Activated T-cell treated with anti-CD3 and anti-CD28 coated beads for 24 hours (primary cell): ENCODE data around the gene CARM1.
"Not testable (repeated sequence)": the region's sequence is repeated elsewhere in the genome, so short reads cannot be mapped to it uniquely, and the experiment has no call there.

ENCODE experiments used
- DNase-seq: peaks from one replicate; pipeline ENCODE4 v3.0.0-alpha.2; 2020; ENCODE audit warnings: low read depth

The CARM1 gene

GRCh38 chr19:10928563-10929401 is 57.4 kb downstream of the CARM1 start, which contains the start of the genes TIMM29 and YIPF2:
Gene TIMM29 (plus strand): TSS chr19:10928811. CDS start chr19:10928823, 12 bp downstream.
Gene YIPF2 (minus strand): TSS chr19:10928639. CDS start chr19:10928410, 229 bp downstream.
- DNase-seq = peak; percentile 95

DNA sequence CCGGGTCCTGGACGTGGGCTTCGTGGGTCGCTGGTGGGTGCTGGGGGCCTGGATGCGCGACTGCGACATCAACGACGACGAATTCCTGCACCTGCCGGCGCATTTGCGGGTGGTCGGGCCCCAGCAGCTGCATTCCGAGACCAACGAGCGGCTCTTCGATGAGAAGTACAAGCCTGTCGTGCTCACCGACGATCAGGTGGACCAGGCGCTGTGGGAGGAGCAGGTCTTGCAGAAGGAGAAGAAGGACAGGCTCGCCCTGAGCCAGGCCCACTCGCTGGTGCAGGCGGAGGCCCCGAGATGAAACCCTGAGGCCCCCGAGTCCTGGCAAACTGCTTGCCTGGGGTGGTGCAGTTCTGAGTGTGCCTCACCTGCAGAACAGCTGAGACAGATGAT is 58.0 kb downstream of the CARM1 start:
- DNase-seq = no peak

GRCh38 chr19:10935371-10936059 is 64.2 kb downstream of the CARM1 start:
- no peak for DNase-seq

DNA sequence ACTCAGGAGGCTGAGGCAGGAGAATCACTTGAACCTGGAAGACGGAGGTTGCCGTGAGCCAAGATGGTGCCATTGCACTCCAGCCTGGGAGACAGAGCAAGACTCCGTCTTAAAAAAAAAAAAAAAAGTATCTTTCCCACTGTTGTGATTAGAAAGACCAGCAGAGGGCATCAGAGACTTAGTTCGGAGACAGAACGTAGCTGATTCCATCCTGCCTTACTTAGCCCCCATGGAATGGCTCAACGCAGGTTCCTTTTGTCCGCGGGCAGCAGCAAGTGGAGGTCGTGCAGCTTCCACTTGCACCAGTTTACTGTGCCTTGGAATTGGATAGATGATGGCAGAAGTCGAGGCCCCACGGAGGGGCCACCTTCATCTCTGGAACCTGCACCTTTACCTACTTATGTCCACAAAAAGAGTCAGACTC is 65.3 kb downstream of the CARM1 start:
- no peak for DNase-seq

- not testable (repeated sequence) for DNase-seq
These were observed 70.3 kb downstream of the CARM1 start for GRCh38 chr19:10941649-10942048.

GRCh38 chr19:10943412-10943811 is 72.1 kb downstream of the CARM1 start:
- not testable (repeated sequence) for DNase-seq

DNA sequence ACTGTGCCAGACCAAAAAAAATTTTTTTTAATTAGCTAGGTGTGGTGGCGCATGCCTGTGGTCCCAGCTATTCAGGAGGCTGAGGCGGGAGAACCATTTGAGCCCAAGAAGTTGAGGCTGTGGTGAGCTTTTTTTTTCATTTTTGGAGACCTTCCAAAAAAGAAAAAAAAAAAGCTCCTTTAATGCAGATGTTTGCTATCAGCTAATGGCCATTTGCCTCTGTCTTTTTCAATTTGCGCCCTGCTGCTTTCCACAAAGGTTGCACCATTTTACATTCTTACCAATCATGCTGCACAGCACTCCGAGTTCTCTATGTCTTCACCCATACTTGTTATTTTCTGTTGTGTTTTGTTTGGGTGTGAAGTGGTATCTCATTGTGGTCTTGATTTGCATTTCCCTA is 73.9 kb downstream of the CARM1 start:
- no peak for DNase-seq

DNA sequence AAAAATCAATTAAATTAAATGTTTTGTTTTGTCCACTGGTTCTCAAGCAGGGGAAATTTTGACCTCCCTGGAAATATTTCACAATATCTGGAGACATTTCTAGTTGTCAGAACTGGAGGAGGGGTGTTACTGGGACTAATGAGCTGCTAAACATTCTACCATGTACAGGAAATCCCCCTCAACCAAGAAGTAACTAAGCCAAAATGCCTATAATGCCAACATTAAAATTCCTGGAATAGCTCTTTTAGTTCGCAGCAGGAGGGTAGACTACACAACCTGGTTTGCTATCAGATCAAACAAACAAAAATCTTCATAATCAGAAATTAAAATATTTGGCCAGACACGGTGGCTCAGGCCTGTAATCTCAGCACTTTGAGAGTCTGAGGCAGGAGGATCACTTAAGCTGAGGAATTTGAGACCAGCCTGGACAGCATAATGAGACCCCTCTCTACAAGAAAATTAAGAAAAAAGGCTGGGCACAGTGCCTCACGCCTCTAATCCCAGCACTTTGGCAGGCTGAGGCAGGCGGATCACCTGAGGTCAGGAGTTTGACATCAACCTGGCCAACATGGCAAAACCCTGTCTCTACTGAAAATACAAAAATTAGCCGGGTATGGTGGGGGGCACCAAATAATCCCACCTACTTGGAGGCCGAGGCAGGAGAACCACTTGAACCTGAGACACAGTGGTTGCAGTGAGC is 75.8 kb downstream of the CARM1 start:
- DNase-seq = no peak

DNA sequence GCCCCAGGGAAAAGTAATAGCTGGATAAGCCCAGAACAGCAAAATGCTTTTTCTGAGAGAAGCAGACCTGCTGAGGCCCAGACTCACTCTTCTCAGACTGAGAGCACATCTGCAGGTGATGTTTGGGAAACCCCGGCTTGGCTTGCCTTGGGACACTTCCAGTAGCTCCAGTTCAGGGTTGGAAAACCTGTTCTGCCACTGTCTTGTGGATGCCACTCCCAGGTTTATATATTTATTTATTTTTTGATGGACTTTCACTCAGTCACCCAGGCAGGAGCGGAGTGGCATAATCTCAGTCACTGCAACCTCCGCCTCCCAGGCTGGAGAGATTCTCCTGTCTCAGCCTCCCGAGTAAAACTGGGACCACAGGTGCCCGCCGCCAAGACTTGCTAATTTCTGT is 81.5 kb downstream of the CARM1 start:
- no peak for DNase-seq

GRCh38 chr19:10959277-10959968 is 88.1 kb downstream of the CARM1 start:
- DNase-seq = not testable (repeated sequence)

GRCh38 chr19:10960314-10961072 is 89.1 kb downstream of the CARM1 start, which contains the start of gene SMARCA4:
Gene SMARCA4 (plus strand): TSS chr19:10961030. CDS start chr19:10984152, 23,122 bp downstream.
- peak; percentile 97 for DNase-seq

- peak; percentile 26 for DNase-seq
These were observed 89.9 kb downstream of the CARM1 start for GRCh38 chr19:10961073-10961860.

DNA sequence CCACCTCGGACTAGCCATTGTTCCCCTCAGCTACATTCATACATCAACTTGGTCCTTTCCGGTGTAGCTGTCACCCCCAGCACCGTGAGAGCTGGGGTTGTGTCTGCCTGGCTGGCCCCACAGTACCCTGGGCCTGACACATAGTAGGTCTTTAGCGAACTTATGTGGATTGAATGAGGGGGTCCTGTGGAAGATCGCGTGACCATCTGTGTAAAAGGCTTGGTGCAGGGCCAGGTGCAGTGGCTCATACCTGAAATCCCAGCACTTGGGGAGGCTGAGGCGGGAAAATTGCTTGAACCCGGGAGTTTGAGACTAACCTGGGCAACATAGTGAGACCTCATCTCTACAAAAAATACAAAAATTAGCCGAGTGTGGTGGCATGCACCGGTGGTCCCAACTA is 91.5 kb downstream of the CARM1 start:
- DNase-seq = no peak

DNA sequence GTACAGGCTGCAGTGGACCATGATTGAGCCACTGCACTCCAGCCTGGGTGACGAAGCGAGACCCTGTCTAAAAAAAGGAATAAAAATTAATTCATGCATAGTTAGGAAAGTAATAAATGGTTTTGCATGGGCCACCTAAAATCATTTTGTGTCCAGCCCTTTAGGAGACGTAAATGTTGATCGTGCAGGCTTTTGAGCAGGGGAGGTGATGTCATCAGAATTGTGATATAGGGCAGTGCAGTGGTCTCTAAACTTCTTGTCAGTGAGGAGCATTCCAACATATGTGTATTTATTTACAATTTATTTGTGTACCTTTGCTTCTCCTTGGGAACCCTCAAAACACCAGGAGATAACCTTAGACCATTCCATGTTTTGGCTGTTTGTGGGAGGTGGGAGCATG is 92.5 kb downstream of the CARM1 start:
- DNase-seq = no peak

DNA sequence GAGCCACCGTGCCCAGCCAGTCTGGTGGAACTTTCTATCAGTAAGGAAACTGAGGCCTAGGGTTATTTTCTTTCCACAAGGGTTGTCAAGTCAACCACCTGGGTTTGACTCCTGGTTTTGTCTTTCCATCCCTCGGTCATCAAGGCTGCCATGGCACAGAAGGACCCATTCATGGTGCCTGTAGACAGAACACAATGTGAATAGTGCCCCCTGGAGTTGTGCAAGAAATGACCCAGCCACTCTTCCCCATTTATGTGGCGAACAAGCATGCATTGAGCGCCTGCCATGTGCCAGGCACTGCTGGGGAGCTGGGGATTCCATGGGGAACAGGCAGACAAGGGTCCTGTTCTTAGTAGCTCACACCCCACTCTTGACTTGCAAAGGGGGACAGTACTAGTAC is 93.5 kb downstream of the CARM1 start:
- DNase-seq = no peak

- DNase-seq = no peak
These were observed 94.0 kb downstream of the CARM1 start for GRCh38 chr19:10965398-10965797.

DNA sequence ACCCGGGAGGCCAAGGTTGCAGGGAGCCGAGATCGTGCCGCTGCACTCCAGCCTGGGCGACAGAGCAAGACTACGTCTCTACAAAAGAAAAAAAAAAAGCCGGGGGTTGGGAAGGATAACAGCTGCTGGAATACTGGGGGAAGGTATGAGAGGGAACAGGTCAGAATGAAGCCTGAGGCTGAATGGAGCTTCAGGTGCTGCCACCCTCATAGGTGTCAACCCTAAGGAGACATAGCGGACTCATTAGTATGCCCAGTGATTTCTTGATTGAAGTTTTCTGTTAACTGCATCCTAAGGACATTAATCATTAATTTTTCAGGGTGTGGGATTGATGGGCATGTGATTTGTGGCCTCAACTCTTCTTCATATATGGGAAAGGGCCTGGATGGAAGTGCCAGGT is 95.5 kb downstream of the CARM1 start:
- DNase-seq = no peak

GRCh38 chr19:10968527-10969135 is 97.3 kb downstream of the CARM1 start:
- no peak for DNase-seq

- no peak for DNase-seq
These were observed 99.9 kb downstream of the CARM1 start for GRCh38 chr19:10971107-10971726.
